HG03097 (cell line): ENCODE measurements around the gene DHX32.

ENCODE experiments used
- ATAC-seq: cut with Tn5 transposase; IDR thresholded peaks from one replicate; pipeline ENCODE4 v1.9.1; 2021; ENCODE audit not compliant: unreplicated experiment, low FRiP score

Gene DHX32

GRCh38 chr10:125850766-125851731 is 30.0 kb downstream of the DHX32 start:
- ATAC-seq, result no peak

GRCh38 chr10:125849448-125849847 is 31.6 kb downstream of the DHX32 start:
- no peak for ATAC-seq

- no peak for ATAC-seq
Observed at GRCh38 chr10:125848857-125849256, 32.2 kb downstream of the DHX32 start.

GRCh38 chr10:125848371-125848770 is 32.7 kb downstream of the DHX32 start:
- ATAC-seq, result no peak

GRCh38 chr10:125846894-125847293 is 34.2 kb downstream of the DHX32 start:
- no peak for ATAC-seq

- ATAC-seq, result no peak
Observed at GRCh38 chr10:125845617-125846016, 35.5 kb downstream of the DHX32 start.

GRCh38 chr10:125844751-125845221 is 36.3 kb downstream of the DHX32 start:
- no peak for ATAC-seq

- no peak for ATAC-seq
Observed at GRCh38 chr10:125843603-125844329, 37.3 kb downstream of the DHX32 start.

- ATAC-seq, result no peak
Observed at GRCh38 chr10:125840955-125841354, 40.1 kb downstream of the DHX32 start.

- no peak for ATAC-seq
Observed at GRCh38 chr10:125840406-125840805, 40.7 kb downstream of the DHX32 start.

- ATAC-seq, result no peak
Observed at GRCh38 chr10:125838802-125839575, 42.1 kb downstream of the DHX32 start.

GRCh38 chr10:125836746-125837145 is 44.3 kb downstream of the DHX32 start:
- ATAC-seq, result no peak

GRCh38 chr10:125828311-125828710 is 52.8 kb downstream of the DHX32 start:
- ATAC-seq, result no peak

GRCh38 chr10:125827133-125827532 is 54.0 kb downstream of the DHX32 start:
- no peak for ATAC-seq

- ATAC-seq, result no peak
Observed at GRCh38 chr10:125824736-125825135, 56.4 kb downstream of the DHX32 start.

- no peak for ATAC-seq
Observed at GRCh38 chr10:125823663-125824251, 57.3 kb downstream of the DHX32 start.

GRCh38 chr10:125822878-125823662 is 58.0 kb downstream of the DHX32 start, which contains the start of the genes BCCIP and UROS:
Gene BCCIP, plus strand, starts transcription at chr10:125823546. Its CDS starts 12 bp downstream, at chr10:125823558.
Gene UROS, minus strand, starts transcription at chr10:125823258. Its CDS starts 6,759 bp downstream, at chr10:125816499.
- peak; percentile 70 for ATAC-seq

GRCh38 chr10:125820701-125821100 is 60.4 kb downstream of the DHX32 start:
- ATAC-seq, result peak; percentile 39

GRCh38 chr10:125817337-125817946 is 63.6 kb downstream of the DHX32 start:
- no peak for ATAC-seq
